ENCODE measurements around the gene CNGB1.

DNA sequence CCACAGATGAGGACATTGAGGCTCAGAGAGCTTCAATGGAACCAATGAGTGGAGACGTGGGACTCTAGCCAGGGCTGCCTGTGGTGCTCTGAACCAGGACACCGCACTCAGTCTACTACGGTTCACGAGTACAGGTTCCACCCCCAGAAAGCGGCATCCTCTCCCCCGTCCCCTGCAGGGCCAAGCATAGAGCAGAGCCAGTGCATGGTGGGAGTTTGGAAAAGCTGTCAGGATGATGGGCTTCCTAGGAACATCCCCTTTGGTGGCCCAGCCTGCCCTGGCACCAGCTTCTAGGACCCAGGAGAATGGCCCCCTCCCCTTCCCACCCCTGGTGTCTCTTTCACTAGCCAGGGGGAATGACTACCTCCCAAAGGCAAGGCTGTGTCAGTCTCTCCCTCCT lies 21.2 kb upstream of the CNGB1 start:
- TF ChIP-seq, protein P1, sequence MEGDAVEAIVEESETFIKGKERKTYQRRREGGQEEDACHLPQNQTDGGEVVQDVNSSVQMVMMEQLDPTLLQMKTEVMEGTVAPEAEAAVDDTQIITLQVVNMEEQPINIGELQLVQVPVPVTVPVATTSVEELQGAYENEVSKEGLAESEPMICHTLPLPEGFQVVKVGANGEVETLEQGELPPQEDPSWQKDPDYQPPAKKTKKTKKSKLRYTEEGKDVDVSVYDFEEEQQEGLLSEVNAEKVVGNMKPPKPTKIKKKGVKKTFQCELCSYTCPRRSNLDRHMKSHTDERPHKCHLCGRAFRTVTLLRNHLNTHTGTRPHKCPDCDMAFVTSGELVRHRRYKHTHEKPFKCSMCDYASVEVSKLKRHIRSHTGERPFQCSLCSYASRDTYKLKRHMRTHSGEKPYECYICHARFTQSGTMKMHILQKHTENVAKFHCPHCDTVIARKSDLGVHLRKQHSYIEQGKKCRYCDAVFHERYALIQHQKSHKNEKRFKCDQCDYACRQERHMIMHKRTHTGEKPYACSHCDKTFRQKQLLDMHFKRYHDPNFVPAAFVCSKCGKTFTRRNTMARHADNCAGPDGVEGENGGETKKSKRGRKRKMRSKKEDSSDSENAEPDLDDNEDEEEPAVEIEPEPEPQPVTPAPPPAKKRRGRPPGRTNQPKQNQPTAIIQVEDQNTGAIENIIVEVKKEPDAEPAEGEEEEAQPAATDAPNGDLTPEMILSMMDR (IDR thresholded peaks at IDR 0.05; ENCODE audit: insufficient read depth, low read length, poor library complexity, severe bottlenecking): no peak
- no peak for TF ChIP-seq EZH2phosphoT487 (conservative IDR thresholded peaks at IDR 0.05; ENCODE audit: low read length)

Measured in SU-DHL-6 (cell line).